H9 (cell line): Measurements from ENCODE around the gene CTIF. TPM values are rescaled to one million over a fixed set of nuclear protein-coding genes. Genes with fewer than 3 reads are reported as not detected.

Experiments
- DNase-seq: peaks from one replicate; pipeline ENCODE4 v3.0.0-alpha.2; 2017
- H2AFZ ChIP-seq: one replicate; pipeline ENCODE4 v1.6.1; 2013; ENCODE audit warnings: mild to moderate bottlenecking, low read length, control low read depth, moderate library complexity
- H2AK5ac ChIP-seq: 2 replicates; pipeline ENCODE4 v1.6.1; 2013; ENCODE audit warnings: low read length, control low read depth, mixed read lengths; ENCODE audit not compliant: insufficient read length
- H2BK120ac ChIP-seq: one replicate; pipeline ENCODE4 v1.6.1; 2013; ENCODE audit warnings: low read depth, mild to moderate bottlenecking, low read length, control low read depth, inconsistent platforms; ENCODE audit not compliant: poor library complexity, severe bottlenecking
- H2BK12ac ChIP-seq: 2 replicates; pipeline ENCODE4 v1.6.1; 2013; ENCODE audit warnings: low read length, control low read depth, mixed read lengths, low read depth; ENCODE audit not compliant: insufficient read length
- H2BK15ac ChIP-seq: 2 replicates; pipeline ENCODE4 v1.6.1; 2013; ENCODE audit warnings: low read depth, low read length, control low read depth
- H2BK20ac ChIP-seq: one replicate; pipeline ENCODE4 v1.6.1; 2013; ENCODE audit warnings: low read depth, mild to moderate bottlenecking, low read length, control low read depth, inconsistent platforms; ENCODE audit not compliant: poor library complexity, severe bottlenecking
- H2BK5ac ChIP-seq: 2 replicates; pipeline ENCODE4 v1.6.1; 2013; ENCODE audit warnings: low read length, control low read depth, mixed read lengths; ENCODE audit not compliant: insufficient read length
- H3K14ac ChIP-seq: 2 replicates; pipeline ENCODE4 v1.6.1; 2013; ENCODE audit warnings: low read length, control low read depth; ENCODE audit not compliant: insufficient read depth
- H3K18ac ChIP-seq: 2 replicates; pipeline ENCODE4 v1.6.1; 2013; ENCODE audit warnings: low read depth, mild to moderate bottlenecking, mixed read lengths, low read length, control low read depth; ENCODE audit not compliant: insufficient read length
- H3K23ac ChIP-seq: 2 replicates; pipeline ENCODE4 v1.6.1; 2013; ENCODE audit warnings: low read length, control low read depth, mixed read lengths, low read depth; ENCODE audit not compliant: insufficient read length
- H3K23me2 ChIP-seq: 2 replicates; pipeline ENCODE4 v1.6.1; 2013; ENCODE audit warnings: low read depth, mild to moderate bottlenecking, mixed read lengths, low read length, control low read depth; ENCODE audit not compliant: insufficient read length, poor library complexity, severe bottlenecking
- H3K27ac ChIP-seq: 2 replicates; pipeline ENCODE4 v1.5.1; 2013; ENCODE audit warnings: low read length, control low read depth, mixed read lengths, low read depth; ENCODE audit not compliant: insufficient read length
- H3K27me3 ChIP-seq: 2 replicates; pipeline ENCODE4 v1.6.1; 2013; ENCODE audit warnings: low read length, control low read depth, inconsistent platforms; ENCODE audit not compliant: insufficient read depth
- H3K4ac ChIP-seq: 2 replicates; pipeline ENCODE4 v1.6.1; 2013; ENCODE audit warnings: low read depth, mild to moderate bottlenecking, control low read depth, inconsistent platforms, low read length, moderate library complexity
- H3K4me1 ChIP-seq: 2 replicates; pipeline ENCODE4 v1.6.1; 2013; ENCODE audit warnings: low read length, control low read depth, inconsistent platforms; ENCODE audit not compliant: insufficient read depth
- H3K4me2 ChIP-seq: 2 replicates; pipeline ENCODE4 v1.6.1; 2013; ENCODE audit warnings: low read length, control low read depth, mixed read lengths; ENCODE audit not compliant: insufficient read length, insufficient read depth
- H3K56ac ChIP-seq: 2 replicates; pipeline ENCODE4 v1.6.1; 2013; ENCODE audit warnings: low read depth, mild to moderate bottlenecking, mixed read lengths, low read length, control low read depth; ENCODE audit not compliant: insufficient read length
- H3K79me1 ChIP-seq: 2 replicates; pipeline ENCODE4 v1.6.1; 2013; ENCODE audit warnings: low read depth, mild to moderate bottlenecking, moderate library complexity, low read length, control low read depth, inconsistent platforms; ENCODE audit not compliant: insufficient read depth, poor library complexity, severe bottlenecking
- H3K79me2 ChIP-seq: 2 replicates; pipeline ENCODE4 v1.6.1; 2013; ENCODE audit warnings: low read length, control low read depth, inconsistent platforms; ENCODE audit not compliant: insufficient read depth
- H3K9ac ChIP-seq: 2 replicates; pipeline ENCODE4 v1.6.1; 2013; ENCODE audit warnings: low read length, control low read depth, mixed read lengths; ENCODE audit not compliant: insufficient read length; ENCODE audit errors: extremely low read depth
- H3K9me3 ChIP-seq: one replicate; pipeline ENCODE4 v1.6.1; 2013; ENCODE audit warnings: low read depth, low read length, inconsistent platforms; ENCODE audit not compliant: control insufficient read depth
- H3T11ph ChIP-seq: one replicate; pipeline ENCODE4 v1.6.1; 2013; ENCODE audit warnings: mild to moderate bottlenecking, low read length, control low read depth, inconsistent platforms
- H4K20me1 ChIP-seq: one replicate; pipeline ENCODE4 v1.6.1; 2013; ENCODE audit not compliant: control insufficient read depth, insufficient read length, insufficient read depth
- H4K5ac ChIP-seq: 2 replicates; pipeline ENCODE4 v1.6.1; 2013; ENCODE audit warnings: low read depth, mild to moderate bottlenecking, mixed read lengths, low read length, control low read depth; ENCODE audit not compliant: insufficient read length
- H4K8ac ChIP-seq: replicated peaks from 2 replicates; pipeline ENCODE4 v1.6.1; 2013; ENCODE audit warnings: low read length, control low read depth, mixed read lengths, low read depth; ENCODE audit not compliant: insufficient read length
- H4K91ac ChIP-seq: 2 replicates; pipeline ENCODE4 v1.6.1; 2013; ENCODE audit warnings: low read depth, mild to moderate bottlenecking, moderate library complexity, mixed read lengths, low read length, control low read depth; ENCODE audit not compliant: insufficient read length
- H3K27ac Mint-ChIP-seq, 3 experiments: 2 replicates in 2 of 3; 3 replicates in 1 of 3; pipeline ENCODE4 v1.8.0; 2020 to 2021; ENCODE audit warnings: mixed read lengths in 3 of 3, mild to moderate bottlenecking in 1 of 3, moderate library complexity in 1 of 3
- H3K27me3 Mint-ChIP-seq: 2 replicates; pipeline ENCODE4 v1.8.0; 2021; ENCODE audit warnings: low read depth, mild to moderate bottlenecking, moderate library complexity, mixed read lengths
- H3K36me3 Mint-ChIP-seq, 3 experiments: 2 replicates in 2 of 3; 3 replicates in 1 of 3; pipeline ENCODE4 v1.8.0; 2020 to 2021; ENCODE audit warnings: low read depth in 3 of 3, mixed read lengths in 3 of 3; ENCODE audit not compliant: insufficient read depth in 1 of 3
- H3K4me1 Mint-ChIP-seq, 2 experiments: 2 replicates each; pipeline ENCODE4 v1.8.0; 2020; ENCODE audit warnings: mixed read lengths in 2 of 2
- H3K4me3 Mint-ChIP-seq, 2 experiments: 2 replicates in 1 of 2; 3 replicates in 1 of 2; pipeline ENCODE4 v1.8.0; 2020 to 2021; ENCODE audit warnings: mild to moderate bottlenecking in 2 of 2, mixed read lengths in 2 of 2, moderate library complexity in 1 of 2
- H3K9me3 Mint-ChIP-seq, 2 experiments: 2 replicates in 1 of 2; 3 replicates in 1 of 2; pipeline ENCODE4 v1.8.0; 2020; ENCODE audit warnings: mild to moderate bottlenecking in 2 of 2, mixed read lengths in 2 of 2, moderate library complexity in 1 of 2
- CTCF ChIP-seq: fragments of 200-600 bp; sonication (generic); conservative IDR thresholded peaks from 3 replicates; pipeline ENCODE4 v1.8.0; 2021; ENCODE audit warnings: antibody characterized with exemption, mild to moderate bottlenecking
- WGBS: extraction: QIAGEN DNeasy Blood & Tissue Kit; methylation state at CpG from one replicate; pipeline ENCODE4 v1.1.7; 2013; ENCODE audit warnings: missing lambda C conversion rate, low lambda C conversion rate, mixed read lengths; ENCODE audit not compliant: insufficient read length; ENCODE audit errors: extremely low coverage; 5-methylcytosine and 5-hydroxymethylcytosine counted together
- total RNA-seq: library from RNA; stranded (reverse); gene quantifications from 2 replicates; pipeline ENCODE4 v1.2.1, GENCODE V29; 2021

The CTIF gene
- total RNA-seq, 1 experiment from 2014 or later, result 15.8 TPM

GRCh38 chr18:48703418-48703817 lies 164.6 kb downstream of the CTIF start:
- no peak overlapping the region for H2AK5ac ChIP-seq
- H3K23ac ChIP-seq, result no peak overlapping the region
- no peak for DNase-seq
- no peaks in the 10 kb centered on the region for H3K27me3 ChIP-seq
- no peak overlapping the region for H3K56ac ChIP-seq
- H3K79me2 ChIP-seq, result no peaks in the 10 kb centered on the region
- no peak overlapping the region for H3K27ac ChIP-seq
- H3K36me3 Mint-ChIP-seq, result peaks cover 0 to 2% (median 0%) of the 10 kb centered on the region in 3 experiments; a peak in 1 of 7 replicates
- H3K4me1 Mint-ChIP-seq, result no peaks in the 10 kb centered on the region
- no peaks in the 10 kb centered on the region for H3K27me3 Mint-ChIP-seq
- TF ChIP-seq CTCF, result no peak
- no peak overlapping the region for H3K9ac ChIP-seq
- H3K4me3 Mint-ChIP-seq, result no peak overlapping the region
- H3T11ph ChIP-seq, result no peak overlapping the region
- no peaks in the 10 kb centered on the region for H3K4me1 ChIP-seq
- no peaks in the 10 kb centered on the region for H3K79me1 ChIP-seq
- H3K4me2 ChIP-seq, result no peak overlapping the region
- no peak overlapping the region for H2AFZ ChIP-seq
- H2BK12ac ChIP-seq, result no peak overlapping the region
- no peak overlapping the region for H2BK15ac ChIP-seq
- no peaks in the 10 kb centered on the region for H3K9me3 ChIP-seq
- H2BK5ac ChIP-seq, result no peak overlapping the region
- no peak overlapping the region for H4K5ac ChIP-seq
- H3K23me2 ChIP-seq, result no peaks in the 10 kb centered on the region
- H2BK120ac ChIP-seq, result no peak overlapping the region
- no CpG with 5 or more reads among the region's 4 CpGs for WGBS
- no peak overlapping the region for H3K18ac ChIP-seq
- H4K8ac ChIP-seq, result no peak overlapping the region
- H3K27ac Mint-ChIP-seq, result no peak overlapping the region
- no peak overlapping the region for H3K4ac ChIP-seq
- no peak overlapping the region for H3K14ac ChIP-seq
- no peak overlapping the region for H2BK20ac ChIP-seq
- H4K20me1 ChIP-seq, result no peaks in the 10 kb centered on the region
- H3K9me3 Mint-ChIP-seq, result no peaks in the 10 kb centered on the region
- no peak overlapping the region for H4K91ac ChIP-seq
